Measurements from ENCODE around the gene TDRD12. TPM values are rescaled to one million over a fixed set of nuclear protein-coding genes. Genes with fewer than 3 reads are reported as not detected.

The TDRD12 gene
- polyA plus RNA-seq, 1 donor (not counting 4 experiments of a cell fraction or from before 2014, with no cell fraction given): 0.04 TPM

- H3K4me2 ChIP-seq (ENCODE audit: control insufficient read depth, extremely low read depth, insufficient read depth, low read depth, low read length): no peak overlapping the region
- no peak overlapping the region for H2AFZ ChIP-seq (ENCODE audit: control insufficient read depth, low read length)
- H3K4me3 ChIP-seq (ENCODE audit: control insufficient read depth in 2 of 3, extremely low read depth in 1 of 3, insufficient read depth in 2 of 3, low read depth in 1 of 3, low read length in 3 of 3): no peak overlapping the region
- no peak for FAIRE-seq
- H3K9me3 ChIP-seq (ENCODE audit: control insufficient read depth, low read depth, low read length): no peaks in the 10 kb centered on the region
- dilution Hi-C loops (cut with MboI; ENCODE audit: extremely low pct_ligation_motif_present, low sequenced_read_pairs): loop anchor here (25.0 kb wide), 1 partner anchor 88 kb away; no protein-coding TSS in a partner anchor
- H3K79me2 ChIP-seq (ENCODE audit: control insufficient read depth, insufficient read depth, low read length): no peaks in the 10 kb centered on the region
- H3K9me1 ChIP-seq (ENCODE audit: control insufficient read depth, extremely low read depth, insufficient read depth, low read length): no peaks in the 10 kb centered on the region
- no peaks in the 10 kb centered on the region for H4K20me1 ChIP-seq (ENCODE audit: control insufficient read depth, extremely low read depth, insufficient read depth, low read length)
- DNase-seq (ENCODE audit: low read depth, low spot score): no peak
- H3K4me1 ChIP-seq (ENCODE audit: control insufficient read depth, extremely low read depth, insufficient read depth, low read length): no peaks in the 10 kb centered on the region
- peaks cover 0 to 2% of the 10 kb centered on the region in 2 experiments for H3K36me3 ChIP-seq (ENCODE audit: control insufficient read depth in 2 of 2, extremely low read depth in 1 of 2, insufficient read depth in 2 of 2, low read length in 2 of 2)
- TF ChIP-seq EZH2 (IDR thresholded peaks at IDR 0.05; ENCODE audit: low read length): no peak
- TF ChIP-seq CTCF (optimal IDR thresholded peaks at IDR 0.05 in 1 of 3, IDR thresholded peaks at IDR 0.05 in 1 of 3, conservative IDR thresholded peaks at IDR 0.05 in 1 of 3; ENCODE audit: extremely low read depth in 1 of 3, insufficient read depth in 2 of 3, low read length in 3 of 3): no peak
- H3K27ac ChIP-seq (ENCODE audit: control insufficient read depth, insufficient read depth, low read length): no peak overlapping the region
- no peak overlapping the region for H3K9ac ChIP-seq (ENCODE audit: control insufficient read depth, extremely low read depth, insufficient read depth, low read length)
- H3K27me3 ChIP-seq (ENCODE audit: control insufficient read depth, extremely low read depth, insufficient read depth, low read length): no peaks in the 10 kb centered on the region
Measured at GRCh38 chr19:32875428-32875827, 155.9 kb downstream of the TDRD12 start.

- Histone ChIP-seq H3K9me1 (ENCODE audit: control insufficient read depth, extremely low read depth, insufficient read depth, low read length) (no peaks in the 10 kb centered on the region), H4K20me1 (ENCODE audit: control insufficient read depth, extremely low read depth, insufficient read depth, low read length) (no peaks in the 10 kb centered on the region), H2AFZ (ENCODE audit: control insufficient read depth, low read length) (no peak overlapping the region), H3K36me3 (ENCODE audit: control insufficient read depth in 2 of 2, extremely low read depth in 1 of 2, insufficient read depth in 2 of 2, low read length in 2 of 2) (peaks cover 0 to 2% of the 10 kb centered on the region in 2 experiments), H3K9ac (ENCODE audit: control insufficient read depth, extremely low read depth, insufficient read depth, low read length) (no peak overlapping the region), H3K27me3 (ENCODE audit: control insufficient read depth, extremely low read depth, insufficient read depth, low read length) (no peaks in the 10 kb centered on the region), H3K4me1 (ENCODE audit: control insufficient read depth, extremely low read depth, insufficient read depth, low read length) (no peaks in the 10 kb centered on the region), H3K27ac (ENCODE audit: control insufficient read depth, insufficient read depth, low read length) (no peak overlapping the region), H3K9me3 (ENCODE audit: control insufficient read depth, low read depth, low read length) (no peaks in the 10 kb centered on the region), H3K4me3 (ENCODE audit: control insufficient read depth in 2 of 3, extremely low read depth in 1 of 3, insufficient read depth in 2 of 3, low read depth in 1 of 3, low read length in 3 of 3) (no peak overlapping the region), H3K4me2 (ENCODE audit: control insufficient read depth, extremely low read depth, insufficient read depth, low read depth, low read length) (no peak overlapping the region), H3K79me2 (ENCODE audit: control insufficient read depth, insufficient read depth, low read length) (no peaks in the 10 kb centered on the region)
- DNase-seq (ENCODE audit: low read depth, low spot score) (no peak), FAIRE-seq (no peak)
- dilution Hi-C loops (cut with MboI; ENCODE audit: extremely low pct_ligation_motif_present, low sequenced_read_pairs): loop anchor here (25.0 kb wide), 1 partner anchor 89 kb away; no protein-coding TSS in a partner anchor
- TF ChIP-seq CTCF (optimal IDR thresholded peaks at IDR 0.05 in 1 of 3, IDR thresholded peaks at IDR 0.05 in 1 of 3, conservative IDR thresholded peaks at IDR 0.05 in 1 of 3; ENCODE audit: extremely low read depth in 1 of 3, insufficient read depth in 2 of 3, low read length in 3 of 3) (no peak), EZH2 (IDR thresholded peaks at IDR 0.05; ENCODE audit: low read length) (no peak)
Measured at GRCh38 chr19:32876236-32876918, 156.8 kb downstream of the TDRD12 start.
